PFSK-1 (cell line): ENCODE data around the gene HOXB3.

Source experiments
- FOXP2 ChIP-seq: optimal IDR thresholded peaks from 2 replicates; pipeline ENCODE3; 2011; ENCODE audit warnings: borderline replicate concordance, control low read depth, inconsistent platforms; ENCODE audit not compliant: insufficient read depth; ENCODE audit errors: extremely low read length, extremely low read depth
- POLR2AphosphoS5 ChIP-seq: IDR thresholded peaks from 2 replicates; pipeline ENCODE4 v1.6.1; 2012; ENCODE audit warnings: low read depth, mild to moderate bottlenecking, control low read depth, low read length, moderate library complexity
- SIN3A ChIP-seq: IDR thresholded peaks from 2 replicates; pipeline ENCODE4 v1.6.1; 2012; ENCODE audit warnings: mild to moderate bottlenecking, low read length, moderate library complexity, borderline replicate concordance; ENCODE audit not compliant: insufficient read depth
- TAF1 ChIP-seq: IDR thresholded peaks from 2 replicates; pipeline ENCODE4 v1.6.1; 2012; ENCODE audit warnings: low read length, control low read depth, borderline replicate concordance; ENCODE audit not compliant: insufficient read depth
- TF ChIP-seq, protein P1 (sequence below), 2 experiments: IDR thresholded peaks; 2 replicates each; pipeline versions ENCODE4 v1.6.1 to v1.8.0; 2011 to 2012; ENCODE audit warnings: low read depth in 2 of 2, low read length in 2 of 2, control low read depth in 1 of 2, inconsistent platforms in 1 of 2, mild to moderate bottlenecking in 1 of 2, moderate library complexity in 1 of 2; ENCODE audit not compliant: insufficient read depth in 1 of 2

HOXB3 gene

DNA sequence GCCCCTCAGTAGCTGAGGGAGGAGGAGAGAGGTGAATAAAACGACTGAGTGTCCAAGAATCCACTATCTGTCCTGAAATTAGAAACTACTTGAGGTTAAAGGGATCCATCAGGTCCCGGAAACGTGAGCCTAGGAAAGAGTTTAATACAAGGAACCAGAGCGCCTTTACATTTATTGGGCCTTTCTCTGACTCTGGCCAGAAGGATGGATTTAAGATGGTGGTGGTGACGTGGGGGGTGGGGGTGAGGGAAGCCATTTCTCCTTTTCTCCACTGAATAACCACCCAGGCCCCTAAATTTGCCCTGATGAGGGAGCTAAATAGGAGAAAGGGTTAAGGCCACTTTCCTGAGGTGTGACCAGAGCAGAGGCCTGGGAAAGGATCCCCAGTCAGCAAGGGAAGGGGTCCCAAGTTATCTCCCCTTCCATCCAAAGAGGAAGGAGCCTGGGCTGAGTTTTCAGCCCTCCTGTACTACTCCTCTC lies 37.1 kb upstream of the HOXB3 start:
- no peak for TF ChIP-seq FOXP2
- TF ChIP-seq, protein P1, sequence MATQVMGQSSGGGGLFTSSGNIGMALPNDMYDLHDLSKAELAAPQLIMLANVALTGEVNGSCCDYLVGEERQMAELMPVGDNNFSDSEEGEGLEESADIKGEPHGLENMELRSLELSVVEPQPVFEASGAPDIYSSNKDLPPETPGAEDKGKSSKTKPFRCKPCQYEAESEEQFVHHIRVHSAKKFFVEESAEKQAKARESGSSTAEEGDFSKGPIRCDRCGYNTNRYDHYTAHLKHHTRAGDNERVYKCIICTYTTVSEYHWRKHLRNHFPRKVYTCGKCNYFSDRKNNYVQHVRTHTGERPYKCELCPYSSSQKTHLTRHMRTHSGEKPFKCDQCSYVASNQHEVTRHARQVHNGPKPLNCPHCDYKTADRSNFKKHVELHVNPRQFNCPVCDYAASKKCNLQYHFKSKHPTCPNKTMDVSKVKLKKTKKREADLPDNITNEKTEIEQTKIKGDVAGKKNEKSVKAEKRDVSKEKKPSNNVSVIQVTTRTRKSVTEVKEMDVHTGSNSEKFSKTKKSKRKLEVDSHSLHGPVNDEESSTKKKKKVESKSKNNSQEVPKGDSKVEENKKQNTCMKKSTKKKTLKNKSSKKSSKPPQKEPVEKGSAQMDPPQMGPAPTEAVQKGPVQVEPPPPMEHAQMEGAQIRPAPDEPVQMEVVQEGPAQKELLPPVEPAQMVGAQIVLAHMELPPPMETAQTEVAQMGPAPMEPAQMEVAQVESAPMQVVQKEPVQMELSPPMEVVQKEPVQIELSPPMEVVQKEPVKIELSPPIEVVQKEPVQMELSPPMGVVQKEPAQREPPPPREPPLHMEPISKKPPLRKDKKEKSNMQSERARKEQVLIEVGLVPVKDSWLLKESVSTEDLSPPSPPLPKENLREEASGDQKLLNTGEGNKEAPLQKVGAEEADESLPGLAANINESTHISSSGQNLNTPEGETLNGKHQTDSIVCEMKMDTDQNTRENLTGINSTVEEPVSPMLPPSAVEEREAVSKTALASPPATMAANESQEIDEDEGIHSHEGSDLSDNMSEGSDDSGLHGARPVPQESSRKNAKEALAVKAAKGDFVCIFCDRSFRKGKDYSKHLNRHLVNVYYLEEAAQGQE (IDR thresholded peaks at IDR 0.05; ENCODE audit: insufficient read depth in 1 of 2, low read depth in 2 of 2, low read length in 2 of 2) = no peak
- no peak for TF ChIP-seq POLR2AphosphoS5
- no peak for TF ChIP-seq TAF1
- no peak for TF ChIP-seq SIN3A

DNA sequence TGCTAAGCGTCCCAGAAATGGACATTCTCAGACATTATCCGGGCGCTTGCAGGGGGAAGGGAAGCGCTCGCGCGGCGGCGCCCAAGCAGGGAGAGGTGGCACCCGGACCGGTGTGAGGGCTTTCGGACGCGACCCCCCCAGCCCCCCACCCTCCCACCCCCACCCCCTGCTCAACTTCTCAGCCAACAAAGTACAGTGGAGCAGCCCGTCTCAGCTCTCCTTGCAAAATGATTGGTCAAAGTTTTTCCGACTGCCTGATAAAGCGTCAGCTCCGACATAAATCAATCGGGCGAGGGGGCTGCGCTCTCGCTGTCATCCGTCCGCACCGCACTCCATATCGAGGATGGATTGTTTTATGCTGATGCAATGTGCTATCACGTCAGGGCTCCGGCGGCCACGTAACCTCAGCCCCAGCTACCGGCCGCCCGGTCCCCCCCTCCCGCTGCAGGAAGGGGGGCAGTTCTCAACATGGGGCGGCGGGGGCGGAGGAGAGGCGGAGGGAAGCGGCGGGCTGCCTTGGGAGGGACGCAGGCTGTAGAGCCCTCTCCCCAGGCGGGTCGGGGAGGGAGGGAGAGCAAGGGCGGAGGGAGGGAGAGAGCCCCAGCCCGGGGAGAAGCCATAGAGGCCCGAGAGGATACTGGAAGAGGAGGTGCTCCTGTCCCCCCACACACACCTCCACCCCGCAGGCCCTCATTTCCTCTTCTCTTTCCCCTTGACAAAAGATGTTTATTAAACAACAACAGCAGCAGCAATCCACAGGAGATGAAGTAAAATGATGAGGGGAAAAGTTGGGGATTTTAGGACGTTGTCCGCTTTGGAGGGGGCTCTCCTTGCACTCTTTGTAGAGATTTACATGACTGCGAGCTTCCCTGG lies 36.4 kb upstream of the HOXB3 start, which contains the start of gene HOXB9:
Gene HOXB9, minus strand, starts transcription at position 114 of the 873 bp plus-strand sequence. Its CDS starts 89 bp downstream, at position 25.
- no peak for TF ChIP-seq SIN3A
- no peak for TF ChIP-seq POLR2AphosphoS5
- TF ChIP-seq TAF1 = no peak
- TF ChIP-seq FOXP2 = no peak
- TF ChIP-seq, protein P1 (IDR thresholded peaks at IDR 0.05; ENCODE audit: insufficient read depth in 1 of 2, low read depth in 2 of 2, low read length in 2 of 2) = no peak

DNA sequence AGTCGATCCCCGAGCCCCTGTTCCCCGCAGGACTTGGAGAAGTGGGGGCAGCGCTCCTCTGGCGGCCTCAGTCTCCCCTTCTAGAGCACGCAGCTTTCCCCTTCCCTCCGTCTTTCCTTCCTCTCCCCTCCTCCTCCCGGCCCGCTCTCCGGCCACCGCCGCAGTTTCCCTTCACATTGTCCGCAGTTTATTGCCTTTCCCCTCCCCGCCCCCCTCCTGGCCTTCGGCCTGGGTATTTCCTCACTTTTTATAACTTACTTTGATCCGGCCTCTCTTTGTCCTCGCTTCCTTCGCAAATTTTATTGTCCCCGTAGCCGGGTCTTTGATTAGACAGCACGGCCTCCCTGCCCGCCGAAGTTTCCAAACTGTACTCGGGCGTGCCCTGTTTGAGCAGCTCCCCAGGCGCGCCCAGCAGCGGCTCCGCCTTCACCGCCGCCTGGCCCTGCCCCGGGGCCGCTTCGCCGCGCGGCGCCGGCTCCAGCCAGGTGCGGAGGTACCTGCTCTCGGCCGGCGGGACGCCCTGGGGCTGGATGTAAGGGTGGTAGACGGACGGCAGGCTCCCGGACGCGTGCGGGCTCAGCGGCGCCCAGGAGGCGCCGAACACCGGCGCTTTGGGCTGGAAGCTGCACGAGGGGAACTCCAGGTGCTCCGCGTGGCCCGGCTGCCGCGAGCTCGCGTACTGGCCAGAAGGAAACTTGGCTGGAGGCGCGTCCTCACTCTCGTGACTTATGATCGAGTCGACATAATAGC lies 35.6 kb upstream of the HOXB3 start:
- TF ChIP-seq FOXP2 (no peak), SIN3A (no peak)
- TF ChIP-seq, protein P1 (IDR thresholded peaks at IDR 0.05; ENCODE audit: insufficient read depth in 1 of 2, low read depth in 2 of 2, low read length in 2 of 2) = no peak

DNA sequence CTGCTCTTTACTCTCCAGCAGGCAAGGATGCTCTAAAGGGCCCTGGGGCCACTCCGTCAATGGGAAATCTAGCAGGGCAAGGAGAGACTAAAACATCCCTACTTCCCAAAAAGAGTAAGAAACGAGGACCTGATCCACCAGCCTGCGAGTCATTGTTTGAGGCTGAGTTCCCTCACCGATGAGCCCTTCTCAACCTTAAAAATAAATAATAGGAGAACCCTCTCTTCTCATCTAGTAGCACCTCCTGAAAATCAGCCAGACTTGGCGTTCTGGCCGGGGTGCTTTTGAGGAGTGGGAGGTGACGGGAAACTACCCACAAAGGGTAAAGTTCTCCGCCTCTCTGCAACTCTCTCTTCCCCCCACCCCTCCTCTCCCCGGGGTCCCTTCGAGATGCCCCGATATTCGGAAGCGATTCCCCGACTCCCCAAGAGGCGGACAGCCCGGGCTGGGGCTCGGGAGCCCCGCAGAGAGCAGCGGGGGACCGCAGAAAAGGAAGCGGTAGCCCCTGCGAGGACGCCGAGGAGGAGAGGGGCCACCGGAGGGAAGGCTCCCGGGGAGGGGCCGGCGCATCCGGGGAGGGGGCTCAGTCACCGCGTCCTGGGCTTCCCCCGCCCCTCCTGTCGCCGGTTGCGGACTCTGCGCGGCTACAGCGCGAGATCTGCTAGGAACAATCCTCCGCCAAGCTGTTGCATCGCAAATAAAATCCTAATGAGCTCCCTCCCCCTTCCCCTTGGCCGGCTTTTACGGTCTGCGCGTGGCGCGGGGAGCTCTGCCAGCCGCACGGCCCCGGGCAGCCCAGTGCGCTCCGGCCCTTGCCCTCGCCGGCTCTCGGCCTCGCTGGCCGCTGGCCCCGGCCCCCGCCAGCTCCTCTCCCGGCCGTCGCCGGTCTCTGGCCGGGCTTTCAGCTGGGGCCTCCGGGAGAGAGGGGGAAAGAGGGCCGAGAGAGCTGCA lies 34.8 kb upstream of the HOXB3 start:
- TF ChIP-seq FOXP2 = no peak
- TF ChIP-seq TAF1 = no peak
- TF ChIP-seq POLR2AphosphoS5 = no peak
- TF ChIP-seq SIN3A = no peak
- TF ChIP-seq, protein P1 (IDR thresholded peaks at IDR 0.05; ENCODE audit: insufficient read depth in 1 of 2, low read depth in 2 of 2, low read length in 2 of 2) = no peak
